ENCODE measurements around the gene AVL9. TPM values are rescaled to one million over a fixed set of nuclear protein-coding genes. Genes with fewer than 3 reads are reported as not detected.

AVL9 gene
- total and polyA plus RNA-seq, 2 of the 4 experiments (the other 2 are of a cell fraction): 13.1 to 21.7 TPM

DNA sequence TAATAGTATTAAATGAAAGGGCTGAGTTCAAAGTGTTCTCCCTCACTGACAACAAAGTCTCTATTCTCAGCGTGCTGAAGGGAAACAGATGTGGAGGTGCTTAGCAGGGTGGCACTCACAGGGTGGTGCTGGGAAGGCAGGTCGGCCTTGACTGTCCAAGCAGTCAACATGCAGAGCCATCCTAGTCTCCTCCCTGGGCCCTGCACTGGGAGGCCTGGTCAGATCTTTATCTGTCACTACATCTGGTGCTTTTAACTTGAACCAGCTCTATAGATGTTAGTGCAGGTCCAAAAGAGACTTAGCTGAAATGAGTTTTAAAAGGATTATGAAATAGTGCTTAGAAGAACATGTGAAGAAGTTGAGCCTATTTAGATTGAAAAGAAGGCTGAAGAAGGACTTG lies 82.1 kb downstream of the AVL9 start:
- Histone ChIP-seq H3K18ac (ENCODE audit: low read depth, low read length) (no peak overlapping the region), H3K56ac (ENCODE audit: extremely low read depth, insufficient read depth, low read length) (no peak overlapping the region), H4K91ac (ENCODE audit: insufficient read depth, low read depth, low read length) (no peak overlapping the region), H2AFZ (replicated peaks; ENCODE audit: low read length, poor library complexity) (no peak overlapping the region), H3K14ac (replicated peaks; ENCODE audit: low read depth, low read length) (no peak overlapping the region), H3K79me1 (ENCODE audit: low read depth in 1 of 2, low read length in 2 of 2) (peaks cover 8 to 9% of the 10 kb centered on the region in 2 experiments; a peak in 2 of 4 replicates), H3K27me3 (ENCODE audit: control insufficient read depth, insufficient read depth, low read length) (no peaks in the 10 kb centered on the region), H3K27ac (ENCODE audit: insufficient read depth, low read length) (no peak overlapping the region), H4K5ac (ENCODE audit: low read depth, low read length) (no peak overlapping the region), H2AK9ac (replicated peaks; ENCODE audit: low read depth, low read length, poor library complexity) (no peak overlapping the region), H3K36me3 (ENCODE audit: control insufficient read depth, insufficient read depth, low read length) (peaks cover 39% of the 10 kb centered on the region), H2BK5ac (ENCODE audit: low read depth, low read length, poor library complexity, severe bottlenecking) (no peak overlapping the region), H2BK120ac (ENCODE audit: low read depth, low read length) (no peak overlapping the region), H2BK20ac (ENCODE audit: low read depth, low read length) (no peak overlapping the region), H3K4ac (ENCODE audit: low read depth, low read length) (no peak overlapping the region), H3K4me3 (ENCODE audit: insufficient read depth, low read depth, low read length) (no peak overlapping the region), H3K9ac (ENCODE audit: low read depth, low read length) (no peak overlapping the region), H3K23ac (ENCODE audit: low read depth, low read length) (no peak overlapping the region), H3K4me1 (ENCODE audit: control insufficient read depth, insufficient read depth, low read length) (no peaks in the 10 kb centered on the region), H3K9me3 (ENCODE audit: control insufficient read depth, insufficient read depth, low read length) (no peaks in the 10 kb centered on the region), H3K9me1 (ENCODE audit: insufficient read depth, low read length) (no peaks in the 10 kb centered on the region; the same call in 1 of the 2 replicates), H2AK5ac (ENCODE audit: low read depth, low read length) (no peak overlapping the region), H2BK15ac (ENCODE audit: low read depth, low read length) (no peak overlapping the region), H3K4me2 (ENCODE audit: low read depth, low read length) (no peak overlapping the region), H4K20me1 (ENCODE audit: insufficient read depth, low read length) (no peaks in the 10 kb centered on the region), H4K8ac (ENCODE audit: low read depth in 2 of 2, low read length in 2 of 2) (no peak overlapping the region)
- ChIA-PET CTCF (no interaction called here), POLR2A (ENCODE audit: unreplicated experiment) (no interaction called here)
- no peak for ATAC-seq (ENCODE audit: low read depth)
- intact Hi-C loops (cut with micrococcal nuclease) (no loop called here), in situ Hi-C loops (cut with MboI; ENCODE audit: low sequenced_read_pairs) (no loop called here), dilution Hi-C loops (cut with HindIII; ENCODE audit: low sequenced_read_pairs, unreplicated experiment) (no loop called here)
- no TSS peak for BruUV-seq (replicated peaks)
- WGBS, 2 experiments (ENCODE audit: extremely low coverage in 2 of 2, insufficient read length in 1 of 2): no CpG with 5 or more reads among the region's 2 CpGs
- no peak for TF ChIP-seq NFE2L2 (IDR thresholded peaks at IDR 0.05; ENCODE audit: low read depth, low read length)
- no peak for TF ChIP-seq MAFK (IDR thresholded peaks at IDR 0.05; ENCODE audit: low read depth, low read length)
- no peak for TF ChIP-seq POLR2A (IDR thresholded peaks at IDR 0.05; ENCODE audit: low read depth, low read length)
- TF ChIP-seq MXI1 (IDR thresholded peaks at IDR 0.05; ENCODE audit: borderline replicate concordance, low read depth, low read length): no peak
- TF ChIP-seq RAD21 (IDR thresholded peaks at IDR 0.05; ENCODE audit: low read length): no peak
- TF ChIP-seq CEBPB (IDR thresholded peaks at IDR 0.05; ENCODE audit: low read depth, low read length): no peak
- no peak for TF ChIP-seq SMC3 (IDR thresholded peaks at IDR 0.05; ENCODE audit: low read depth, low read length)
- no peak for TF ChIP-seq MAZ (IDR thresholded peaks at IDR 0.05; ENCODE audit: borderline replicate concordance, low read depth, low read length)
- TF ChIP-seq USF2 (IDR thresholded peaks at IDR 0.05; ENCODE audit: low read depth, low read length): no peak
- TF ChIP-seq FOS (IDR thresholded peaks at IDR 0.05; ENCODE audit: low read depth, low read length): no peak
- TF ChIP-seq, protein P1, sequence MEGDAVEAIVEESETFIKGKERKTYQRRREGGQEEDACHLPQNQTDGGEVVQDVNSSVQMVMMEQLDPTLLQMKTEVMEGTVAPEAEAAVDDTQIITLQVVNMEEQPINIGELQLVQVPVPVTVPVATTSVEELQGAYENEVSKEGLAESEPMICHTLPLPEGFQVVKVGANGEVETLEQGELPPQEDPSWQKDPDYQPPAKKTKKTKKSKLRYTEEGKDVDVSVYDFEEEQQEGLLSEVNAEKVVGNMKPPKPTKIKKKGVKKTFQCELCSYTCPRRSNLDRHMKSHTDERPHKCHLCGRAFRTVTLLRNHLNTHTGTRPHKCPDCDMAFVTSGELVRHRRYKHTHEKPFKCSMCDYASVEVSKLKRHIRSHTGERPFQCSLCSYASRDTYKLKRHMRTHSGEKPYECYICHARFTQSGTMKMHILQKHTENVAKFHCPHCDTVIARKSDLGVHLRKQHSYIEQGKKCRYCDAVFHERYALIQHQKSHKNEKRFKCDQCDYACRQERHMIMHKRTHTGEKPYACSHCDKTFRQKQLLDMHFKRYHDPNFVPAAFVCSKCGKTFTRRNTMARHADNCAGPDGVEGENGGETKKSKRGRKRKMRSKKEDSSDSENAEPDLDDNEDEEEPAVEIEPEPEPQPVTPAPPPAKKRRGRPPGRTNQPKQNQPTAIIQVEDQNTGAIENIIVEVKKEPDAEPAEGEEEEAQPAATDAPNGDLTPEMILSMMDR (conservative IDR thresholded peaks at IDR 0.05; ENCODE audit: low read depth, low read length): no peak
- no peak for TF ChIP-seq BHLHE40 (IDR thresholded peaks at IDR 0.05; ENCODE audit: low read depth, low read length)
- no peak for TF ChIP-seq RCOR1 (IDR thresholded peaks at IDR 0.05; ENCODE audit: insufficient replicate concordance, low read length)
- TF ChIP-seq, protein P2, sequence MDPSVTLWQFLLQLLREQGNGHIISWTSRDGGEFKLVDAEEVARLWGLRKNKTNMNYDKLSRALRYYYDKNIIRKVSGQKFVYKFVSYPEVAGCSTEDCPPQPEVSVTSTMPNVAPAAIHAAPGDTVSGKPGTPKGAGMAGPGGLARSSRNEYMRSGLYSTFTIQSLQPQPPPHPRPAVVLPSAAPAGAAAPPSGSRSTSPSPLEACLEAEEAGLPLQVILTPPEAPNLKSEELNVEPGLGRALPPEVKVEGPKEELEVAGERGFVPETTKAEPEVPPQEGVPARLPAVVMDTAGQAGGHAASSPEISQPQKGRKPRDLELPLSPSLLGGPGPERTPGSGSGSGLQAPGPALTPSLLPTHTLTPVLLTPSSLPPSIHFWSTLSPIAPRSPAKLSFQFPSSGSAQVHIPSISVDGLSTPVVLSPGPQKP (IDR thresholded peaks at IDR 0.05; ENCODE audit: borderline replicate concordance, low read depth, low read length): no peak
- no peak for TF ChIP-seq CHD1 (IDR thresholded peaks at IDR 0.05; ENCODE audit: low read depth, low read length)
- TF ChIP-seq RFX5 (IDR thresholded peaks at IDR 0.05; ENCODE audit: low read depth, low read length): no peak
- no peak for DNase-seq

Measured in IMR-90 (cell line).